ENCODE results near the gene CAPS.
"Not testable (repeated sequence)": the region's sequence is repeated elsewhere in the genome, so short reads cannot be mapped to it uniquely, and the experiment has no call there.

Gene CAPS

DNA sequence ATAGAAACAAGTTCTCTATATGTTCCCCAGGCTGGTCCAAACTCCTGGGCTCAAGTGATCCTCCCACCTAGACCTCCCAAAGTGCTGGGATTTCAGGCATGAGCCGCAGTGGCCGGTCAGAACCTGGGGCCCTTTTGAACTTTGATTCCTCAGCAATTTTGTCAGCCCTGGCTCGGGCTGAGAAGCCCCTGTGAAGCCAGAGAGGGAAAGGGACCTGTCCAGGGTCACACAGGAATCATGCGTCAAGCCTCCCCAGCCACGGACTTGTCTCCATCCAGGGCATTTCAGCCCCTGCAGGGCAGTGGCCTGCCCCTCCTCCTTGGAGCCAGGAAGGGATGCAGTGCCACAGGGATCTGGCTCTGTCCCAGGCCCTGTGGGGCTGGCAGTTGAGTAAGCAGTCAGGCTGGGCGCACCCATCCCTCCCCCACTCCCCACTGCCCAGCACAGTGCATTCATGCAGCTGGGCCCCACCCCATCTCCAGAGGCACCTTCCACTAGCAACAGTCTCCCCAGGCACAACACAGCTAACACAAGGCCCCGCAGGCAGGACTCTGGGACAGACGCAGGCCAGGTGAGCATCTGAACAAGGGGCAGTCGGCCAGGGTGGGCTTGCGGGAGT lies at the start of gene CAPS:
Gene CAPS, plus strand, starts transcription at position 516 of the 619 bp plus-strand sequence. CDS start 153 bp downstream, outside the sequence.
- DNase-seq (ENCODE audit: low read depth): peak; percentile 39
- no peak within 1 kb of the TSS for H3K4me3 ChIP-seq (ENCODE audit: low read length)

DNA sequence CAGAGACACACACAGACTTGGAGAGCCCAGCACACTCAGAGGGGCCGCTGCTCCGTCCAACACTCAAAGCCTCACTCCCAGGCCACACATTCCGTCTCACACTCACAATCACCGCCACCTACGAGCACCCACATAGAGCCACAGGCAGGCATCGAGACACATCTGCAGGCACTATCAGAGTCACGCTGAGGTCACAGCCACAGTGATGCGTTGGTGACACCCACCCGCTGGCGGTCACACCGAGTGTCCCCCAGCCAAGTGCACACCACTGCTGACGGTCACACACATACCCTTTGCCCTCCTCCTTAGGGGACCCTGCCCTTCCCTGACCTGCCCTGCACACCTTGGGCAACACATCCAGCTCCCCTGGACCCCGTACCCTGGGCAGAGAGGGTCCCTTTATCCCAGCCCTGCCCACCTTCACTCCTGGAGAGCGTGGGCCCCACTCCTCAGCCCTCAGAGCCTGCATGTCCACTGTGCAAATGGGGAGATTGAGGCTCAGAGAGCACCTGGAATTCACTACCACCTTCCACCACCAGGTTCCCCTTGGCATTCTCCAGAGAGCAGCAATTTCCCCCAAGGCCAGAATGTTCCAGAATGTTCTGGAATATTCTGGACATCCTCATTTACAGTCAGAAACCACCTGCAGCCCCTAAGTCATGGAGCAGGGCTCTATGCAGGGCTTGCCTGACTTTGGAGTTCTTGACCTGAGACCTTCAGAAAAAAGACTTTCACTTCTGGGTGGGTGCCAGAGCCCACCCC lies 49.1 kb upstream of the CAPS start:
- H3K4me3 ChIP-seq (ENCODE audit: low read length): no peak overlapping the region
- no peak for DNase-seq (ENCODE audit: low read depth)
- TF ChIP-seq, protein P1, sequence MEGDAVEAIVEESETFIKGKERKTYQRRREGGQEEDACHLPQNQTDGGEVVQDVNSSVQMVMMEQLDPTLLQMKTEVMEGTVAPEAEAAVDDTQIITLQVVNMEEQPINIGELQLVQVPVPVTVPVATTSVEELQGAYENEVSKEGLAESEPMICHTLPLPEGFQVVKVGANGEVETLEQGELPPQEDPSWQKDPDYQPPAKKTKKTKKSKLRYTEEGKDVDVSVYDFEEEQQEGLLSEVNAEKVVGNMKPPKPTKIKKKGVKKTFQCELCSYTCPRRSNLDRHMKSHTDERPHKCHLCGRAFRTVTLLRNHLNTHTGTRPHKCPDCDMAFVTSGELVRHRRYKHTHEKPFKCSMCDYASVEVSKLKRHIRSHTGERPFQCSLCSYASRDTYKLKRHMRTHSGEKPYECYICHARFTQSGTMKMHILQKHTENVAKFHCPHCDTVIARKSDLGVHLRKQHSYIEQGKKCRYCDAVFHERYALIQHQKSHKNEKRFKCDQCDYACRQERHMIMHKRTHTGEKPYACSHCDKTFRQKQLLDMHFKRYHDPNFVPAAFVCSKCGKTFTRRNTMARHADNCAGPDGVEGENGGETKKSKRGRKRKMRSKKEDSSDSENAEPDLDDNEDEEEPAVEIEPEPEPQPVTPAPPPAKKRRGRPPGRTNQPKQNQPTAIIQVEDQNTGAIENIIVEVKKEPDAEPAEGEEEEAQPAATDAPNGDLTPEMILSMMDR (conservative IDR thresholded peaks at IDR 0.05; ENCODE audit: low read depth, low read length): peak; percentile 18

More for the DNA sequence above, at the start of gene CAPS:
- TF ChIP-seq, protein P1 (conservative IDR thresholded peaks at IDR 0.05; ENCODE audit: low read depth, low read length): no peak

DNA sequence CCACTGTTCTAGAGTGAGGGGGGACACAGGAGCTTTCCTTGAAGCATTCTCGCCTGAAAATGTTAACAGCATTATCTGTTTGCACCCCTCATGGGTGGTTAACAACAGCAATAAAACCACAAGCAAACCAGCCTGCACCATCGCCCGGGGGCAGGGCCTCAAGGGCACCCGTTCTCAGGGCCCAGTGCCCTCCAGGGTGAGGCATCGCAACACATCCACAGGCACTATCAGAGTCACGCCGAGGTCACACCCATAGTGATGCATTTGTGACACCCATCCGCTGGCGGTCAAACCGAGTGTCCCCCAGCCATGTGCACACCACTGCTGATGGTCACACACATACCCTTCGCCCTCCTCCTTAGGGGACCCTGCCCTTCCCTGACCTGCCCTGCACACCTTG lies 48.3 kb upstream of the CAPS start:
- TF ChIP-seq, protein P1 (conservative IDR thresholded peaks at IDR 0.05; ENCODE audit: low read depth, low read length): no peak
- DNase-seq (ENCODE audit: low read depth): no peak
- H3K4me3 ChIP-seq (ENCODE audit: low read length): no peak overlapping the region

DNA sequence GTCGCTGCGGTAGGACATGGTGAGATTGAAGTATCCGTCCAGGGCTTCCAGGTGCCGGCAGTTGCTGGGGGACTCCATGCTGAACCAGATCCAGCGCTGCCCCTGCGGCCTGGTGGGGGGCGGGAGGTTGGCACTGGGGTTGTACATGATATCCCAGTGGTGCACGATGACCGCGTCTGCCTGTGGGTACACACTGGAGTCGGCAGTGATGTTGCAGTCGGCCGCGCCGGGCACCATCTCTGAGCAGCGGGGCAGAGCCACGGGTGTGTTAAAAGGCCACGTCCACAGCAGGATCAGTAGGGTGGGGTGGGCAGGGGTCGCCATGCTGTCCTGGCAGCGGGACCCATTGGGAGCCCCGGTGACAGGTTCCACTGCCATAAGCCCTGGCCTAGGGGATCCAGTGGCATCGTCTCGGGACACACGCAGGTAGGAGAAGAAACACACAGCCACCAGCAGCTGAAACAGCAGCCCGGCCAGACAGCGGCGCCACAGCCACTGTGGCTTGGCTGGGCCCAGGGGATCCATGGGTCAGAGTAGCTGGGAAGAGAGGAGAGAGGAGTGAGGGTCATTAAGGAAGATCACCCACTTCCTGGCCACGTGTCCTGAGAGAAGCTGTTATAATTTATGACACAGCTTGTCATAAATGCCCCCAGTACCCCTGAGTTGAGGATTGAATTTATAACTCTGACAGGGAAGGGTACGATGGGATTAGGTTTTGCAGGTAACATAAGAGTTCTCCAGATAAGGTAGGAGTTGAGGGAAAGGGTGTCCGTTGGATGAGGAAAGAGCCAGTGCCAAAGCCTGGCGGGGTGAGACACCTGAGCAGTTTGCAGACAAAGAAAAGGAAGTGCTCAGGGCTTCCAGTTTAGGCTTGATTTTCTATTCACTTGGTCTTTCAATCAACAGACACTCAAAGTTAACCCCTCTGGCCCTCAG lies 46.6 kb upstream of the CAPS start:
- no peak for DNase-seq (ENCODE audit: low read depth)
- H3K4me3 ChIP-seq (ENCODE audit: low read length): no peak overlapping the region
- TF ChIP-seq, protein P1 (conservative IDR thresholded peaks at IDR 0.05; ENCODE audit: low read depth, low read length): no peak

DNA sequence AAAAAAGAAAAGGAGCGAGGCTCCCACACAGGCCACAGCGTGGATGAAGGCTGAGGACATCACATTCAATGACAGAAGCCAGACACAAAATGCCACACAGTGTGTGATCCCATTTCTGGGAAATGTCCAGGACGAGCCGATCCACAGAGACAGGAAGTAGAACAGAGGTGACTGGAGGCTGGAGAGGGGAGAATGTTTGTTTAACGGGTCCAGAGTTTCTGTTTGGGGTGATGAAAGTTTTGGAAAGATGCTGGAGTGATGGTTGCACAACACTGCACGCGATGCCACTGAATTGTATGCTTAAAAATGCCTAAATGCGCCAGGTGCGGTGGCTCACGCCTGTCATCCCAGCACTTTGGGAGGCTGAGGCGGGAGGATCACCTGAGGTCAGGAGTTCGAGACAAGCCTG lies 43.1 kb upstream of the CAPS start:
- no peak overlapping the region for H3K4me3 ChIP-seq (ENCODE audit: low read length)
- no peak for DNase-seq (ENCODE audit: low read depth)
- TF ChIP-seq, protein P1 (conservative IDR thresholded peaks at IDR 0.05; ENCODE audit: low read depth, low read length): no peak

DNA sequence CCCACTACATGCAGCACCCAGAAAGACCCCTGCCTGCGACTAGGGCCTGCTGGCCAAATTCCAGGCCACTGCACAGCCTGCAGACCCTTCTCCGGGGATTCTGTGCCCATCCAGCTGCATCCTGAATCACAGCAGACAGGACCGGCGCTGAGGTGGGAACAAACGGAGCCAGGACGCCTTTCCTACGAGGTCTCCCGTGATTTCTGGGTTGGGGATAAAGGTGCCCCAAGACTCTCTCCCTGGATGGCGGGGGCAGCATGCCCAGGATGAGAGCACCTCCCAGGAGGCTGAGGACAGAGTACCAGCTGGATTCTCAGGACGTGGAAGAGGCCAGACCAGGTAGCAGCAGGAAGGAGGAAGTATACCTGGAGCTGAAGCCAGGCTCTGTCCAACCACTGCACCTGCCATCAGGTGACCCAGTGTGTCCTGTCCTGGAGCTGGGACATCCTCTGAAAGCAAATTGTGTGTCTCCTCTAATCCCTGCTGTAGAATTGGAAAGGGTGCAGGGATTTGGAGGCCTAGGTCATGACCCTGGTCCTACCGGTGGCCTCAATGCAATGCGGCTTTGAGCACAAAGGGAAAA lies 40.3 kb upstream of the CAPS start:
- no peak overlapping the region for H3K4me3 ChIP-seq (ENCODE audit: low read length)
- TF ChIP-seq, protein P1 (conservative IDR thresholded peaks at IDR 0.05; ENCODE audit: low read depth, low read length): no peak
- no peak for DNase-seq (ENCODE audit: low read depth)

DNA sequence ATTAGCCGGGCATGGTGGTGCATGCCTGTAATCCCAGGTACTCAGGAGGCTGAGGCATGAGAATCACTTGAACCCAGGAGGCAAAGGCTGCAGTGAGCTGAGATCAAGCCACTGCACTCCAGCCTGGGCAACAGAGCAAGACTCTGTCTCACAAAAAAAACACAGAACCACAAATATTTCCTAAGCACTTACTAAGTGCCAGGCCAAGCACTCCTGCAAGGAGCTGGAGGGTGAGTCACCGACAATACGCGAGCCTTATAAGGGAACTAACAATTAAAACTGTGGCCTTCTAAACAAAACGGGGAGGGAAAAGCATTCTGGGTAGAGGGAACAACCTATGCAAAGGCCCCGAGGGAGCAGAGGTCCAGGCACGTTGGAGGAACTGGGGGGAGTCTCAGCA lies 39.6 kb upstream of the CAPS start:
- not testable (repeated sequence) for H3K4me3 ChIP-seq (ENCODE audit: low read length); DNase-seq (ENCODE audit: low read depth)
